ENCODE results near the gene CELA2B.

GRCh38 chr1:15469361-15469760, 6.5 kb upstream of the CELA2B start:
- no peak for TF ChIP-seq GTF2B (IDR thresholded peaks at IDR 0.05; ENCODE audit: extremely low read depth, insufficient read length)
- no peak for TF ChIP-seq PTBP1 (IDR thresholded peaks at IDR 0.05; ENCODE audit: low read depth, low read length)
- no peak for TF ChIP-seq MLX (CRISPR knock-in tag; conservative IDR thresholded peaks at IDR 0.05)
- no peak for TF ChIP-seq CHD2 (IDR thresholded peaks at IDR 0.05; ENCODE audit: low read depth, low read length)
- TF ChIP-seq HIVEP1 (CRISPR knock-in tag; IDR thresholded peaks at IDR 0.05) = no peak
- no peak for TF ChIP-seq POLR2A (conservative IDR thresholded peaks at IDR 0.05)
- TF ChIP-seq USF1 (CRISPR knock-in tag; IDR thresholded peaks at IDR 0.05) = no peak
- no peak for TF ChIP-seq MAFK (IDR thresholded peaks at IDR 0.05; ENCODE audit: low read length)
